Activated CD4-positive, alpha-beta T cell treated with anti-CD3 and anti-CD28 coated beads, Interleukin-2, amount 50 U/mL, for 16 hours (primary cell): Measurements from ENCODE around the gene HOXB5.
A peak's percentile ranks its signal among the peaks of the same experiment; 100 is the strongest.

Experiments used
- DNase-seq: peaks from one replicate; pipeline ENCODE4 v3.0.0-alpha.2; 2020

Gene HOXB5

DNA sequence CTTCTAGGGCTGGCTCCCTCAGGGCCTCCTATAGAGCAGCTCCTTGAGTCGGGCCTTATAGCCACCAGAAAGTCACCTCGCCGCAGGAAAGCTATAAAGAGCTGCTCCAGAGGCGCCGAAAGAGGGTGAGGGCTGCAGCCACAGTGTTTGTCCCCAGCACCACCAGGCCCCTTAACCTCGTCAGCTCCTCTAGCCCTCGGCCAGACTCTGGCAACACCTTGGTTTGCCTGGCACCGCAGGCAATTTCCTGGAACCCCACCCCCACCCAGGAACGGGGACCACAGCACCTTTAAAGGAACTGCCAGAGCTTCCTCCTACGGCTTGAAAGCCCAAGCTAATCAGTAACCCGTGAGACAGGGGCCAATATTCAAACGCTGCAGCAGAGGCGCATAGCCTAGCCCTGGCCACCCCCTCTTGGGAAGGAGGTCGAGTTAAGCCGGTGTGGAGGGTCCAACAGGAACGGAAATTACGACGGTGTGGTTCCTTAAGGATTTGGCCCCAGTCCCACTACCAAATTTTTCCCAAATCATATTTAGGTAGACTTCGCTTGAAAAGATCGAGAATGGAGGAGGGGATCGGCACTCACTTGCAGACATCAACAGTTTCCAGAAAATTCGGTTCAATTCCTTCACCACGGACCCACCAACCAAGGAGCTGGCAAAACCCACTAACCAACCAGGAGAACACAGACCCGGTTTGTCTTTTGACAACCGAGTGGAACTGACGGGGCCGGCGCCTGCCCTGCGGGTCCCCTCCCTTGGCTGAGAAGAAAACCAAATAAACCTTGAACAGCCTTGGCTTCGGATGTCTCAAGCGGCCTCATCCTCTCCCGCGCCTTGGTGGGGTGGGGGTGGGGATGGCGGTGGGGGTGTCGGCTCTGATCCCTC lies 8.2 kb upstream of the HOXB5 start:
- DNase-seq = no peak

DNA sequence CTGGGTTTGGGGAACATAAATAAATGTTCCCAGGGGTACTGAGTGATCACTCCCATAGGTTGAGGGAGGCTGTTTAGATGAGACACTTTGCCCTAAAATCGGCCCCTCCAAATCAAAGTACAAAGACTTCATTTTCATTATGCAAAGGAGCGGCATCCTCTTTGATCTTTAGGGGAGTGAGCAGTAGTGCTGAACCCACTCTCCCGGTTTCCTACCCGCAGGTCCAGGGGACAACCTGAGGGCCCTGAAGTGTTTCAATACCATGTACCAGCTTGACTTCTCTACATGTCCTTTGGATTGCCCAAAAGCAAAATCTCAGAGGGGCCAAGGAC lies 7.6 kb upstream of the HOXB5 start:
- DNase-seq = no peak

DNA sequence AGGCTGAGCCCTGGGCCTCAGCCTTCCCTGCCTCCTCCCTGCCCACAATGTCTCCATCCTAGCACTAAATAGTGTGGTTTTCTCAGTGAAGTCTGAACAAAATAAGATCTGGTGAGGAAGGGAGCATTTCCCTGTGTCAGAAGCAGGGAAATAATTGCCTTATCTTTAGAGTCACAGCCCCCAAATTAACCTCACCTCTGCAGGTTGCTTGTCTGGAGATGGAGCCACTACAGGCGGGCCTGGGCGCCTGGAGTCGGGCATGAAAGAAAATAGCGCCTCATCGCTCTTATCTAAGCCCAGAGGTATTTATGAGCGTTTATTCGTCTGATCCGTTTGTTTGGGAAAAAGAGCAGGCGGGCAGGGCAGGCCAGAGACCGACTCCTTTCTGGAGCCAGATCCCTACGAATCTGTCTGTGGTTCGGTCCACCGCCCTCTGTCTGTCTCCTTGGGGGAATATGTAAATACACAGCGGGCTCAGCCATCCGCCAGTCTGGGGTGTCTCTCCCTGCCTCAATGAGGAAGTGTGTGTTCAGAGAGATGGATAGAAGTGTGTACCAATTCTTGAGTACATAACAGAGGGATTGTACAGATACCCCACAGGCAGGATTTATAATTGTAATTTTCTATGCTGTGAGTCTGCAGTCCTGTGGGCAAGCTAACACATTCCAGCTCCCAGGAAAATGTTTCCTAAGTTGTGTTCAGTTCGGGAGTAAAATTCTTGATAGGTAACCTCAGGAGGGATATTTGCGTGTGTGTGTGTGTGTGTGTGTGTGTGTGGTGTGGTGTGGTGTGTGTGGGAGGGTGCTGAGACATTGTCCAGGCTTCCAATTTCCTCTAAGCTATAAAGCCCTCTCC lies 6.9 kb upstream of the HOXB5 start:
- no peak for DNase-seq

DNA sequence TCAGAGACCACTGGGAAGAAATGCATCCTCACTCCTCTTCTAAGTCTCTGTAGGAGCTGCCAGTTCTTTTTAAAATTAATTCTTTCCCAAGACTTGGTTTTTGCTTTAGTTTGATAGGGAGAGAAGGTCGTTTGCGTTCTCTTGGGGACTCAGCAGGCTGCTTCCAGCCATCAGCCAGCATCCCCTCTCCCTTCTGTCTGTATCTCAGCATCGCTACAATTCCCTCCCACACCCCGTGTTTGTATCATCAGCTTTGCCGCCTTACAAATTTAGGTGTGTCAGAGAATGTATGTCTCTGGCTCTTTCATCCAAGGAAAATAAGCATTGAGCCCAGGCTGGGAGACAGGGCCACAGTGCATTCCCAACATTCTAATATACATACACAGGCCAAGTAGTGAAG lies 5.8 kb upstream of the HOXB5 start:
- no peak for DNase-seq

DNA sequence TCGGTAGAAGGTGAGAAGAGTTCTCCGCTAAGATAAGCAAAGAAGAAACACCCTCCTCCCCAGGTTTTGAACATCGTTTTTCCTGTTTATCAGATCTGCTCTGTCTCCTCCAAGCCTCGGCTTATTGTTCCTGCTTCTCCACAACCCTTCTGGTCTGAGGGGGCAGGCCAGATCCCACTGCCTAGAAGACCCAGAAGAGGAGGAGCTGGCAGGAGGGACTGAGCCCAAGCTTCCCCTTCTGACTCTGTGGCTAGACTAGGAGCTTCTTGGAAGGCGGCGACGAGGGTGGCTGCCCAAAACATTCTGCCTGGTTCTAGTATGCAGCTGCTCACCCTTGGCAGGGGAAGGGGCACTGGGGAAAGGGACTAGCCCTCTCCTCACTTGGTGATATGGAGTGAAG lies 5.2 kb upstream of the HOXB5 start:
- no peak for DNase-seq

DNA sequence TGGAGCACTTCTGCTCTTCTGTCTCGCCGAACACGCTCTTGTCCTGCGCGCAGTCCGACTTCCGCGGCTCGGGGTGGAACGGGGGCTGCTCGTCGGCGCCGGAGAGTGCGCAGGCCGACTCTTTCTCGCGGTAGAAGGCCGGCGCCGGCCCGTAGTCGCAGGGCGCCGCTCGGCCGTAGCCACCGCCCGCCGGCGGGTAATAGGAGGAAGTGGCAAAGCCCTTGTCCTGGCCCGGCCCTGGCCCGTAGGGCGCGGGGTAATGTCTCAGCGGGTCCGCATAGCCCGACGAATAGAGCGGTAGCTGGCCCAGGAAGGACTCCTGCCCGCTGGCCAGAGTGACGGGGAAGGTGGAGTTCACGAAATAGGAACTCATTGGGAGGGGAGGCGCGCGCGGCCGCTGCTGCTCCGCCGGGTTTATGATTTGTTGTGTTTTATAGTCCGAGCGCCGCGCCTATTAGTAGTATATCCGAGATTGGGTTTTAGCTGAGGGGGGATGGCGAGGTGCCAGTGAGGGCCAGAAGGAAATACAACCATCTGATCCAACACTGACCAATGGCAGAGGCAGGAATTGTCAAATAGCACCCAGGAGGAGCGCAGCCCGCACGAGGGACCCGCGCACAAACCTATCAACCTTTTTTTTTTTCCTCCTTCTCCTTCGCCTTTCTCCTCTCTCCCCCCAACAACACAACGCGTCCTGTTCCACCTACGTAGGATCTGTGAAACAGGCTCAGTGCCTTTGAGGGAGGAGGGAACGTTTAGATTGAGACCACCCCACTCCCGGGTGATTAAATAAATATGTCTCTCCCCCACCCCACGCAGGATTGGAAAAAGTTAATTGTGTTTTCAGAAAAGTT lies 4.4 kb upstream of the HOXB5 start:
- DNase-seq = peak; percentile 28

DNA sequence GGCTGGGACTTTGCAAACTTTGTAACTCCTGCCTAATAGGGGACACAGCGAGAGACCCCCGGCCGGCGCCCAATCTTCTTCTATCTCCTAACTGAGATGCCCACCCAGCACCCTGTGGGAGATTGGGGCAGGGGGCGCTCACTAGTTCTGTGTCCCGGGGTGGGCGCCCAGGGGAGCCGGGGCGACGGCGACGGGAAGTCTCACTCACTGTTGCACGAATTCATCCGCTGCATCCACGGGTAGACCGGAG lies 3.9 kb upstream of the HOXB5 start:
- DNase-seq = no peak

DNA sequence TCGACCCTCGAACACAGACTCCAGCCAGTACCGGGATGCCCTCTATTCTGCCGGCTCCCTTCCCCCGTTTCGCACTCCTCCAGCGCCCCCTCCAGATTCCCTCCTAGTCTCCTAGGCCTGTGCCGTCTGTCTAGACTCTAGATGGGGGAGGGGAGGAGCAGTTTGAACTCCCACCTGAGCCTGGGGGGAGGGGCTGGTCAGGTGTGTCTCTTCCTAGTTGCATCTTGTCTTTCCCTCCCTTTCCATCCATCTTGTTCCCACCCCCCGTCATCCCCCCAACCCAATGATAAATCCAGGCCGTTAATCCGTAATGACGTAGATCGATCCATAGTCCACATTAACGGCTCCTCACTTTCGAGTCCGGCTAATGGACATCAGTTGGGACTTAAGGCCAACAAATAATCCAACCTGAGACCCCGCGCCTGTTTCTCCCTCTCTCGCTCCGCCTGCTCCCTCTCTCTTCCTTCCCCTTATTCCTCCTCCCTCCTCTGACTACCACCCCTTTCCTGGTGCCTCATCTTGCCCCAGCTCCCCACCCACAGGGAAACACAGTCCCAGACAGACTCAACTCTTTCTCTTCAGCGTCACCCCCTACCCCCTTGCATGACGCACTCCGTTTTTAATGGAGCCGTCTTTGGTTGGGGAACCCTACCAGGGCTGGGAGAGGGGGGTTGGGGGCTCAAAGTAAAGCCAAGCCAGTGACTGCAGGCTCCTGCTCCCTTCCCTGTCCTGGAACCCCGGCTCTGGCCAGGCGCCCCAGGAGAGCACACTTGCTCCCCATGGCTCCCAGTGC lies 3.4 kb upstream of the HOXB5 start:
- DNase-seq = no peak

DNA sequence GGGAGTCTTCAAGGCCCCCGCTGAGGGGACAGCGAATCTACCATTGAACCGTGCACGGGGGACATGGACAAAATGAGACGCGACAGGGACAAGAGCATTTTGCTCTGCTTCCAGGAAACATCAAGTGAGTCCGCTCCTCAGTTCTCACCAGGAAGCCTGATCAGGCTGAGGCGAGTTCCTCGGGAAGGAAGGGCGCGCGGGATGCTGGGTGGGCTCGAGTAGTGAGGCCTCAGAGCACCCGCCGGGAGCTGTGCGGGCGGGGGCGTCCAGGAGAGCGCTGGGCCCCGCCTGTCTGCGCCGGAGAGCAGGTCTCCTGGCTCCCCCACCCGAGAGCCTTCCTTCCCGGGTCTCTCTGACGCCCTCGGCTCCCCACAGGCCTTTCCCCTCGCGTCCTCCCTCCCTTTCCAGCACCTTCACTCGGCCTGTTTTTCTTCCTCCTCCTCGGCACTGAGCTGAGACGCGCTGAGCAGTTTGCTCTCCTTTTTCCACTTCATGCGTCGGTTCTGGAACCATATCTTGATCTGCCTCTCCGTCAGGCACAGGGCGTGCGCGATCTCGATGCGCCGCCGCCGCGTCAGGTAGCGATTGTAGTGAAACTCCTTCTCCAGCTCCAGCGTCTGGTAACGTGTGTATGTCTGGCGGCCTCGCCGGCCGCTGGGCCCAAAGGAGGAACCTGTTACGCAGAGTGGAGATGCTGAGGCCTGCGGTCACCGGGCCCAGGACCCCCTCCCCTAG lies 2.6 kb upstream of the HOXB5 start:
- peak; percentile 36 for DNase-seq

DNA sequence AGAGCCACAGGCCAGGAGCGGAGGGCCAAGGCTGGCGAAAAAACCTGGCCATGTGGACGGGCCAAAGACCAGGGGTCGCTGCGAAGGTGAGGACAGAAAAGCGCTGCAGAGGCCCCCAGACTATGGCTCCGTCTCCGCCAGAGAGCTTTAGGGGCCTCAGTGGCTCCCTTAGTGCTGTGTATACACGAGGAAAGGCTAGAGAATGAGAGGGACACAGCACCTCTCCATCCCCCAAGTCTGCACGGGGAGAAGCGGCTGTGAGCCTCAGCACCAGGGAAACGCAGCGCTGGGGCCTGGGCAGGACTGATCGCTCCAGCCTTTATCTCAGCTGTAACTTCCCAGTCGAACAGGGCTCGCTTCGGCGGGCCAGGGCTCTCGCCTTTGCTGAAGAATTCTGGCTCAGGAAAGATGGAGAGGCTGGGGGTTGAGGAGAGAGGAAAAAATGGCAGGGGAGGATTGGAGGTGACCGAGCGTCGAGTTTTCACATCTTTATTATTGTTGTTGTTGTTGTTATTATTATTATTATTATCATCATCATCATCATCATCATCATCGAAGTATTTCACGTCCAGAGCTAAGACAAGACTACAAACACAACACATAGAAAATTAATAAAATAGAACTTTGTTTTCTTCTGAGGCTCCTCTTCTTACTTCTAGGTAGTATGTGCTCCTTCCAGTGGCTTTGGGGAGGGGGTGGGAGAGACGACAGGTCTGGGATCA lies 1.9 kb upstream of the HOXB5 start:
- DNase-seq = no peak

DNA sequence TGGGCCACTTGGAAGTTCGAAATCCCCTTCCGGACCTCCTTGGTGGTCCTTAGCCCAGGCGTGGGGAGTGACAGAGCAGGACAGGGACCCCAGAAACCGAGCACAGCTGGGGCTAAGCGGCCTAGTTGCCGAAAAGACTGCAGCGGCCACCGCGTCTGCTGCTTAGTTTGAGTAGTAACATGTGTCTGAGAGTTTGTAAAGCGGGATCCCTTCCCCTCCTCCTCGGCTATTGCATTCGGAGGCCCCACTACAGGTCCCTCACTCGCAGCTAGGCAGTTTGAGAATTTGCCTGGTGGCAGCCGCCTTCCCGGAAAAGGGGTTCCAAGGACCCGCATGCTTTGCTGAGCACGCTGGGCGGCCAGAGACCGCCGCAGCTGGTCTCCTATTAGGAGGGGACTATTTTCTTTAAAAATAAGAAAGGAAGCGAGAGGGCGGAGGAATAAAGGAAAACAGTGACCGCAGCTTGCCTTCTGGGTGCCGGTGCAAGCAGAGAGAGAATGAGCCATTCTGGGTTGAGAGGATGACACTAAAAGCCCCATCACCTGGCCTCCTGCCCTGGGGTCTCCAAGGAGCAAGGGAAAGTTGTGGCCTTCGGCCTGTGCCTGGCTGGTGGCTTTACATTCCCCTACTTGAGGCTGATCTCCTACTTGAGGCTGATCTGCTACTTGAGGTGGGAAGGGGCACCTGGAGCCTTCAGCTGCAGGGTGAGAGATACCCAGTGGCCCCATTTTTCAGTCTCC lies 1.1 kb upstream of the HOXB5 start:
- no peak for DNase-seq

DNA sequence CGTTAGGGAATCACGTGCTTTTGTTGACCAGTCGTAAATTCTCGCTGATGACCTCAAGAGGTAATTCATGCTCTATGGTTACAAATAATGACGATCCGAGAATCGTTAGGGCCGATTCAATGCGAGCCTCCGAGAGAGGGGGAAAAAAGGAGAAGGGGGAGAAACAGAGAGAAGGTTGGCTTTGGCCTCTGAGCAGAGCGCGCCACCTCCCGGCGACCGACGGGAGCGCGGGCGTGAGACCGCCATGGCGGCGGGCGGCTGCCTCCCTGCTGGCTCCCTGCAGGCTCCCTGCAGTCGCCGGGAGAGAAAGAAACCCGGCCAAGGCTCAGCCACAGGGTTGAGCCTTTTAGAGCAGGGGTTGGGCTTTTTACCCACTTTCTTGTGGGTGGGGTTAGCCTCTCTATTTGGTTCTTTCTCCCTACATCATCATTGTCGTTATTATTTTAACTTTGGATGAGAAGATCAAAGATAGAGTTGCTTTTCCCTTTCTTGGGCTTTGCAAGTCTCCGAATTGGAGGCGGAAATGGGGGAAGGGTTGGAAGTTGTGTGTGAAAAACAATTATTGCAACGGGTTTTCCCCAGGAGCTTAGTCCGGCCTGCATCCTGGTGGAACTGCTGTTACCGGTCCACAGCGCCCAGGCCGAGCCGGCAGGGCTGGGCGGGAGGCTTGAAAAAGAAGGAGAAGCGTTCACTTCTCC lies 410 bp upstream of the HOXB5 start:
- DNase-seq = peak; percentile 86

DNA sequence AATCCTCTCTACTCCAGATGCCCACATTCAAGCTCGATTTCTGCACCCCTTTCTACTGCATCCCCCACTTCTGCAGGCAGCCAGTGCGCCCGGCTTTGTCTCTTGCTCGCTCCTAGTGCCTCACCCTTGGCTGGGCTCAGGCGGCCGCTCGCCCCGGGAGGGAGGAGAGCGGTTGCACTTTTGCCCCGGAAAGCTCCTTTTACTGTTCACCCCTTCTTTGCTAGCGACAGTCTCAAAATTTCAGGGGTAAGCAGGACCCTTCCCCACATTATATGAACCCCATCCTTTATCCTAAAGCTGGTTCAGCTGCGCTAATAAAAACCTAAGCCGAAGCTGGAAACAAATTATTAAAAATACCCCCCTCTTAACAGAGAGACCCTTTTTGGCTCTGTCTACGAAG lies 1.0 kb downstream of the HOXB5 start:
- no peak for DNase-seq

DNA sequence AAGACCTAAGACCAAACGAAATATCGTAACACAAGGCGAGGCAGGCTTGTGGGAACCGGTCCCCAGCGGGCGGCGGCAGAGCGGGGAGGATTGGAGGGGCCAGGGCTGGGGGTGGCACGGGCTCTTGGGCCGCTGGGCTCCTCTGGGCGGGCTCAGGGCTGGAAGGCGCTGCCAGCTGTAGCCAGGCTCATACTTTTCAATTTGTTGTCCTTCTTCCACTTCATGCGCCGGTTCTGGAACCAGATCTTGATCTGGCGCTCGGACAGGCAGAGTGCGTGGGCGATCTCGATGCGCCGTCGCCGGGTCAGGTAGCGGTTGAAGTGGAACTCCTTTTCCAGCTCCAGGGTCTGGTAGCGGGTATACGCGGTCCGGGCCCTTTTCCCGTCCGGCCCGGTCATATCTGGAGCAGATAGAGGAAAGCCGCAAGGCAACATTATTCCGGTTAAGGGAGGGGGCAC lies 1.5 kb downstream of the HOXB5 start:
- DNase-seq = no peak

DNA sequence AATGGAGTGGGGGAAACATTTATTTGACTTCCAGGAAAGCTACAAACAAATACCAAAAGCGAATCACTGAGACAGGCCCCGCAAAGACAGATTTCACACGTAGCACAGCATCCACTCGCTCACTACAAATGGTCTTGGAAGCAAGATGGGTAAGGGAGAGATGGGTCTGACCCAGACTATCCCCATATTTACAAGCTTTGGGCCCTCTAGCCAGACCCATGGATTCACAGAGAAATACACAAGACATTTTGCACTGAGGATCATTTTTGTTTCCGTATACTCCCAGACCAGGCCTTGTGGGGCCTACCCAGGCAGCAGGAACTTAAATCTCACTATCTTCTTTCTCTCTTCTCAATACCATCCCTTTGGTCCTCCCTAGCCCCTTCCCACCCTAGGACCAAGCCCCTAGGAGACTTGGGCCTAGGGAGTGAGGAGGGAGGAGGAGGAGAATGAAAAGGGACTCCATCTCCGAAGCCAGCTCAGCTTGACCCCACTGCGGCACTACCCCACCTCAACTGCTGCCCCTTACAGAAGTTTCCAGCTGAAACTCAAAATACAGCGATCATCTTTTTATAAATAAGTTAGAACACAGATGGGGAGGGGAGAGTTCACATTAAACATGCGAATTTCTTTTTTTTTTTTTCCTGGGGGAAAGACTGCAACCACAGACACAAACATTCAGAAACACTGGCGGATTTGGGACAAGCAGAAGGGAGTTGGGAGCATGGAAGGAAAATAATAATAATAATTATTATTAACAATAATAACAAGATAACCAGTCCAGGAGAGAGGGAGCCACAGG lies 2.1 kb downstream of the HOXB5 start:
- no peak for DNase-seq

DNA sequence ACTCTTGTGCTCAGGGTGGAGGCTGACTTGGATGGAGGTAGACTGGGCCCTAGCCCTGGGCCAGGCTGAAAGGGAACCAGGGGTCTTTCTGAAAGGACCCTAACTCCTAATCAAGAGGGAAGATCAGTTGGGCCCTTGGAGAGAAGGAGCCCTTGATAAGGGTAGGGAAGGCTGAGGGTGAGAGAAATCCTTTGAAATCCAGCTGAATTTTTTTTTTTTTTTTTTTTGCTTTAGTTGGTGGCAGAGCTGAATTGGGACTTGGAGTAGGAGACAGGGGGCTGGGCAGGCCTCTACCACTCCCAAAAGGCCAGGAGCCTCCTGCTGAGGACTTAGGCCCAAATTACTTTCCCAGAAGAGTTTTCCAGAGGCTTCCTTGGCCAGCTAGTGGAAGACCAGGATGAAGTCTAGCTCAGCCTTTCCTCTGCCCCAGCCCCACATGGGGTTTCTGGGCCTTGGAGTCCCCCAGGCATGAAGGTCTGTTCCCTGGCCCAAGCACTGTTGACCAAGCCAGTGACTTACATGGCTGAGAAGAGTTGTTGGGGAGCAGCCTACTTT lies 2.9 kb downstream of the HOXB5 start:
- no peak for DNase-seq

DNA sequence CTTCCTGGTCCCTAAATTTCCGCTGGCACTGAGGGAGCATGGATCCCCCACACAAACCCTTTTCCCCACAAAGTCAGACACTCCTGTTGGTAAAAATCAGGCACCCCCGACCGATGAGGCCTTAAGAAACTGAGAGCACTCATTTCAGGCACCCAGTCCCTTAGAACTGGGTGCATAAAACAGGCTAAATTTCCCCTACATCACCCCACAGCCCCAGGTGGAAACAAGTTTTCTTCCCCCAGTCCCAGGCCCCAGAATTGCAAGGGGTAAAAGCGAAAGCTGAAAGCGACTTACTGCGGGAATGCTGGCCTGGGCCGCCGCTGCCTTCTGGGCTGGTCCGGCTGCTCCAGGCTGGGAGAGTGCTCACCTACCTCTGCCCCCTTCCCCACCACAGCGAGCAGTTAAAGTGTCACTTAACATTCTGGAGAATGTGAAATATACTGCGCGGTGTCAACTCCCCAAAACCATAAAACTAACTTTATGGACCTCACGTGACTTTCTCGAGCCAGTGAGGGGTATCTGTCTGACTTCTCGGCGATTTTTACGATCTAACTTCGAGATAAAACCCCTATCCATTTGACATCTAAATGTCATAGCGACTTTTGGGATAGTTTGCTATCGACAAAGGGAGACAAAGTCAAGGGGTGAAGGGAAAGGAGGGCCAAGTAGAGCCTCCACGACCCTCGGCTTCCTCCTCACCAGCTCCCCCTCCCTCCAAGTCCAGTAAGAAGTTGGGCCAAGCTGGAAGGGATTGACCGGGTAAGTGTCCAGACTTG lies 3.6 kb downstream of the HOXB5 start, which contains the start of gene HOXB3:
Gene HOXB3, minus strand, starts transcription at position 411 of the 776 bp plus-strand sequence. CDS start 37,767 bp downstream, outside the sequence.
- no peak for DNase-seq
